ENCODE data around the gene CWC27.
"Not testable (repeated sequence)": the region's sequence is repeated elsewhere in the genome, so short reads cannot be mapped to it uniquely, and the experiment has no call there.

The CWC27 gene

GRCh38 chr5:64930672-64931318 lies 162.1 kb downstream of the CWC27 start:
- H3K9ac ChIP-seq (ENCODE audit: low read depth, low read length), result no peak overlapping the region
- no peak overlapping the region for H3K27ac ChIP-seq (ENCODE audit: low read length)
- H3K9me3 ChIP-seq (ENCODE audit: insufficient read depth, low read length, severe bottlenecking), result no peaks in the 10 kb centered on the region
- H4K20me1 ChIP-seq (ENCODE audit: insufficient read depth, low read length), result no peaks in the 10 kb centered on the region
- no peaks in the 10 kb centered on the region for H3K27me3 ChIP-seq (ENCODE audit: insufficient read depth, low read length, poor library complexity)
- H3K4me1 ChIP-seq (ENCODE audit: insufficient read depth, low read length), result peaks cover 17% of the 10 kb centered on the region
- no peaks in the 10 kb centered on the region for H3K36me3 ChIP-seq (ENCODE audit: insufficient read depth, low read length)
- H3K4me3 ChIP-seq (ENCODE audit: low read depth in 1 of 2, low read length in 2 of 2), result no peak overlapping the region
- H3K79me2 ChIP-seq (ENCODE audit: insufficient read depth, low read length), result no peaks in the 10 kb centered on the region
- no peak overlapping the region for H3K4me2 ChIP-seq (ENCODE audit: insufficient read depth, low read length)
- TF ChIP-seq EZH2 (IDR thresholded peaks at IDR 0.05; ENCODE audit: borderline replicate concordance, low read depth, low read length, severe bottlenecking) (no peak), CTCF (IDR thresholded peaks at IDR 0.05; ENCODE audit: borderline replicate concordance, extremely low read depth, low read length, poor library complexity, severe bottlenecking) (no peak)
- H2AFZ ChIP-seq (ENCODE audit: low read depth, low read length), result no peak overlapping the region
- ATAC-seq (ENCODE audit: insufficient read depth, low read depth), result no peak
- DNase-seq, result no peak

GRCh38 chr5:64939422-64939771 lies 170.7 kb downstream of the CWC27 start:
- H3K9ac ChIP-seq (ENCODE audit: low read depth, low read length); H3K27me3 ChIP-seq (ENCODE audit: insufficient read depth, low read length, poor library complexity); H3K9me3 ChIP-seq (ENCODE audit: insufficient read depth, low read length, severe bottlenecking); H3K4me2 ChIP-seq (ENCODE audit: insufficient read depth, low read length); H3K79me2 ChIP-seq (ENCODE audit: insufficient read depth, low read length); H3K36me3 ChIP-seq (ENCODE audit: insufficient read depth, low read length); H3K4me3 ChIP-seq (ENCODE audit: low read depth in 1 of 2, low read length in 2 of 2); ATAC-seq (ENCODE audit: insufficient read depth, low read depth); H3K27ac ChIP-seq (ENCODE audit: low read length); DNase-seq; H3K4me1 ChIP-seq (ENCODE audit: insufficient read depth, low read length); H4K20me1 ChIP-seq (ENCODE audit: insufficient read depth, low read length); H2AFZ ChIP-seq (ENCODE audit: low read depth, low read length): not testable (repeated sequence)

- ATAC-seq (ENCODE audit: insufficient read depth, low read depth), result no peak
- H3K79me2 ChIP-seq (ENCODE audit: insufficient read depth, low read length), result no peaks in the 10 kb centered on the region
- no peaks in the 10 kb centered on the region for H3K9me3 ChIP-seq (ENCODE audit: insufficient read depth, low read length, severe bottlenecking)
- no peak overlapping the region for H3K4me3 ChIP-seq (ENCODE audit: low read depth in 1 of 2, low read length in 2 of 2)
- TF ChIP-seq EZH2 (IDR thresholded peaks at IDR 0.05; ENCODE audit: borderline replicate concordance, low read depth, low read length, severe bottlenecking) (no peak), CTCF (IDR thresholded peaks at IDR 0.05; ENCODE audit: borderline replicate concordance, extremely low read depth, low read length, poor library complexity, severe bottlenecking) (no peak)
- no peak overlapping the region for H3K4me2 ChIP-seq (ENCODE audit: insufficient read depth, low read length)
- no peaks in the 10 kb centered on the region for H4K20me1 ChIP-seq (ENCODE audit: insufficient read depth, low read length)
- H3K36me3 ChIP-seq (ENCODE audit: insufficient read depth, low read length), result no peaks in the 10 kb centered on the region
- no peak overlapping the region for H3K9ac ChIP-seq (ENCODE audit: low read depth, low read length)
- no peak overlapping the region for H3K27ac ChIP-seq (ENCODE audit: low read length)
- H3K4me1 ChIP-seq (ENCODE audit: insufficient read depth, low read length), result no peaks in the 10 kb centered on the region
- H2AFZ ChIP-seq (ENCODE audit: low read depth, low read length), result no peak overlapping the region
- DNase-seq, result no peak
- H3K27me3 ChIP-seq (ENCODE audit: insufficient read depth, low read length, poor library complexity), result no peaks in the 10 kb centered on the region
Measured at GRCh38 chr5:64939772-64940510, 171.2 kb downstream of the CWC27 start.

- DNase-seq (no peak), ATAC-seq (ENCODE audit: insufficient read depth, low read depth) (no peak)
- no peak overlapping the region for H2AFZ ChIP-seq (ENCODE audit: low read depth, low read length)
Measured at GRCh38 chr5:64942460-64942859, 173.7 kb downstream of the CWC27 start.

More at GRCh38 chr5:64942460-64942859, 173.7 kb downstream of the CWC27 start:
- H3K9me3 ChIP-seq (ENCODE audit: insufficient read depth, low read length, severe bottlenecking), result no peaks in the 10 kb centered on the region
- no peak overlapping the region for H3K9ac ChIP-seq (ENCODE audit: low read depth, low read length)
- H4K20me1 ChIP-seq (ENCODE audit: insufficient read depth, low read length), result no peaks in the 10 kb centered on the region
- H3K4me3 ChIP-seq (ENCODE audit: low read depth in 1 of 2, low read length in 2 of 2), result no peak overlapping the region
- no peaks in the 10 kb centered on the region for H3K36me3 ChIP-seq (ENCODE audit: insufficient read depth, low read length)
- no peaks in the 10 kb centered on the region for H3K4me1 ChIP-seq (ENCODE audit: insufficient read depth, low read length)
- no peak overlapping the region for H3K4me2 ChIP-seq (ENCODE audit: insufficient read depth, low read length)
- H3K27me3 ChIP-seq (ENCODE audit: insufficient read depth, low read length, poor library complexity), result no peaks in the 10 kb centered on the region
- no peaks in the 10 kb centered on the region for H3K79me2 ChIP-seq (ENCODE audit: insufficient read depth, low read length)
- no peak overlapping the region for H3K27ac ChIP-seq (ENCODE audit: low read length)
- TF ChIP-seq CTCF (IDR thresholded peaks at IDR 0.05; ENCODE audit: borderline replicate concordance, extremely low read depth, low read length, poor library complexity, severe bottlenecking) (no peak), EZH2 (IDR thresholded peaks at IDR 0.05; ENCODE audit: borderline replicate concordance, low read depth, low read length, severe bottlenecking) (no peak)

All from DND-41 (cell line).